HG03139 (cell line): ENCODE measurements around the gene OR5AU1.

ENCODE experiments used
- ATAC-seq: cut with Tn5 transposase; IDR thresholded peaks from one replicate; pipeline ENCODE4 v1.9.1; 2021; ENCODE audit not compliant: unreplicated experiment

OR5AU1 gene

DNA sequence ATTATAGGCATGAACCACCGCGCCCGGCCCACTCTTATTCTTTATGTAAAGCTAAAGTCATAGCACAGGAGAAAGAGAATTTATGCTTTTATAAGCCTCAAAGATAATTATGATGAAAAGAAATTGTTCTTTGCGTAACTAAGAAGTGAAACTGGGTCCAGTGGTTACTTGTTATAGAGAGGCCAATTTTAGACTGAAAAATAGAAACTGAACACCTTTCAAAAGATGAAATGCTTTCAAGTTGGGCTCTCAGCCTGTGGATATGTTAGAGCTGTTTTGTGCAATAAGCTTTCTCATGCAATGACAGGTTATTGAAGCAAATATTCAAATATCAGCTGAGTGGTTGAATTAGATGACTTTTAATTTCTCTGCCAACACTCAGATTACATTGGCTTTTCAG is 47.1 kb downstream of the OR5AU1 start:
- ATAC-seq, result no peak

DNA sequence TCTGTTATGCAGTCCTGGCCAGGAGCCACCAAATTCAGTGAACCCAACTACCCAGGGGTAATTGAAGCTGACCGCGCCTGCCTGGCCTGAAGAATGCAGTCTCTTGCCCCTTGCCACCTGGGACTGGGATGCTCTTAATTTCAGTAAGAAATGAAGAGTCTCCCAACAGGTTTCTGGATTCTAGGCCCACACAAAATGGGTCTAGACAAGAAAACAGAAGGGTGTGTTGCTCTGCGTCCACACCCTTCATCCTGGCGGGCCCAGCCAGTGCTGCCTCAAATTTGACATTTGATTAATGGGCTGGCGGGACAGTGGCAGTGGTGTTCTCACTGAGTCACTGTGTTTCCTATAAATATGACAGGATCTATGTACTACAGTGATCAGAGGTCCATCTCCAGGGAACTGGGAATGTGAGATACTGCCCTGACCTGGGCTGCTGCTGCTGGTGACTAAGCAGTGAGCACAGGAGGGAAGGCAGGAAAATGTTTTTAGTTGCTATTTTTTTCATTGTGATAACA is 48.5 kb downstream of the OR5AU1 start:
- ATAC-seq, result no peak

DNA sequence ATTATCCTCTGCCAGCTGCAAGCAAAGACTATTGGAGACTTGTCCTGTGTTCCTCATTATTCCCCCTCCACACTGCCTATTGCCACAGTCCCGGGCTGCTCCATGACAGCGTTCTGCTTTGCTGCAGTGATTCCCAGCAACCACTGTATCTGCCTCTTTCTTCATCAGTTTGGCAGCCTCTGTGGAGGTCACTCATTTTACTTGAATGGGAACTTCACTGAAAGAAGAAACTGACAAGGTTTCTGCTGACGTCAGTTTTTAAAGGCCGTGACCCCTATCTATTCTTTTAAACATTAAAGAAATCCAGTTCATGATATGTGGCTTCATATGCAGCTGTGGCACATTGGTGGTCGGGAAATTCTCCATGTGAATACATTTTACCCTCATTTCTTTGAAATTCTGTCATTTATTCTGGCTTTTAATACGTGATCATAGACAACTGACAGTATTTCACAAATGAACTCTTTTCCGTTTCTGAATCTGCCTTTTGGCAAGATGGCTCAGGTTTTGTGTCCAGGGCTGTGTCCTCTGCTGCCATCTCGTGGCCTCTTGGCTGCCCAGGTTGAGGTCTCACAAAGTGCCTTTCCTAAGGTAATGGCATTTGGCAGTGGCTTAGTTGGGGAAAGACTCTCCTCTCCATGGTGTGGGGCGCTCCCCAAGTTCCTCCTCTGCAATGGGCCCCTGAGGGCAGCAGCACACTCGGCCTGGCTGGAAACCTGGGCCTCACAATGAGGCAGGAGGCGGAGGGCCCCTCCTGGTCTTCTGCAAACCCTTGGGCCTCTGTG is 49.2 kb downstream of the OR5AU1 start:
- ATAC-seq, result no peak

DNA sequence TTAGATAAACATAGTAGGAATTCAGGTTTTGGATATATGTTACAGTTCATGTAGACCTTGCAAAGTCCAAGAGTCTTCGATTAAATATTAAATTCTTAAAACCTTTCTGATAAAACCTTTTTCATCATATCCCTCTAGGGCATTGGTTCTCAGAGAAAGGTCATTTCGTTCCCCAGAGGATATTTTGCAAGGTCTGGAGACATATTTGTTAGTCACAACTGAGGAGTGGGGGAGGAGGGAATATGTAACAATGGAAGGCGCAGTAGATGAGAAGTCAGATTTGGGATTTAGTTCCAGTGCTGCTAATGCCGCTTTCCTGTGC is 49.7 kb downstream of the OR5AU1 start:
- no peak for ATAC-seq

DNA sequence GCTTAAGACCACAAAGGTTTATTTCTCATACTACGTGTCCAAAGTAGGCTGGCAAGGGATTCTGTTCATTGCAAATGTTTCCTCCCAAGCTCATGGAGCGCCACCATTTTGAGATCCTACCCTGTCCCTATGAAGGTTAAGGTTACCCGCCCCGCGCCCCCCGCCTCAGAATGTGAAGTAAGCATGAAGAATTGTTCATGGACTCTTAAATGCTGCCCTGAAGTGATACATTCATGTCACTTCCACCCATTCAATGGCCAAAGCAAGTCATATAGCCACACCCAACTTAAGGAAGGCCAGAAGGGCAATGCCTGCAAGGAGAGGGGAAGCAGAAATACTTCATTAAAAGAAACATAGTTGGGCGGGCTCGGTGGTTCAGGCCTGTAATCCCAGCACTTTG is 50.8 kb downstream of the OR5AU1 start:
- no peak for ATAC-seq
